Uterus (tissue), 2 donors: ENCODE measurements around the gene C5.

Experiments
- CTCF ChIP-seq, 4 experiments: fragments of 200-600 bp in 2 of 4; fragments of 450-650 bp in 2 of 4; sonication (generic) in 2 of 4; IDR thresholded peaks; one replicate each; pipeline ENCODE4 v1.5.1; 2016 to 2019; ENCODE audit warnings: antibody characterized with exemption in 4 of 4, mild to moderate bottlenecking in 2 of 4, moderate library complexity in 1 of 4
- POLR2A ChIP-seq, 2 donors: fragments of 450-650 bp; IDR thresholded peaks; one replicate each; pipeline ENCODE4 v1.6.1; 2016; ENCODE audit warnings: antibody characterized with exemption in 2 of 2, mild to moderate bottlenecking in 1 of 2, moderate library complexity in 1 of 2

DNA sequence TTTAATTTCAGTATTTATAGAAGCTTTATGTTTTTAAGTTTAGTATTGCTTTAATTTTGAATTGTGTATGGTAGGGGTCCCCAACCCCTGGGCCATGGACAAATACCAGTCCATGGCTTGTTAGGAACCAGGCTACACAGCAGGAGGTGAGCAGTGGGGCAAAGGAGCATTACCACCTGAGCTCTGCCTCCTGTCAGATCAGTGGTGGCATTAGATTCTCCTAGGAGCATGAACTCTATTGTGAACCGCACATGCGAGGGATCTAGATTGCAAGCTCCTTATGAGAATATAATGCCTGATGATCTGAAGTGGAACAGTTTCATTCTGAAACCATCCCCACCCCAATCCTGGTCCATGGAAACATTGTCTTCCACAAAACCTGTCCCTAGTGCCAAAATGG is 1.9 kb downstream of the C5 start:
- no peak for TF ChIP-seq CTCF (IDR thresholded peaks at IDR 0.05)
- no peak for TF ChIP-seq POLR2A (IDR thresholded peaks at IDR 0.05)
